Stimulated activated CD8-positive, alpha-beta memory T cell treated with anti-CD3 and anti-CD28 coated beads, Interleukin-7, amount 100 ng/mL, for 1 hour (primary cell): Measurements from ENCODE around the gene VCP.

Experiments
- DNase-seq, 2 donors: peaks; one replicate each; pipeline ENCODE4 v3.0.0-alpha.2; 2020; ENCODE audit warnings: low read depth in 2 of 2

Gene VCP

GRCh38 chr9:35072461-35073278 is at the start of gene VCP:
VCP (minus strand) TSS chr9:35072625; CDS start chr9:35072353, 272 bp downstream.
- DNase-seq: peak; percentile 91 to 93

- peak; percentile 67 to 74 for DNase-seq
Observed at GRCh38 chr9:35116898-35117551, 44.6 kb upstream of the VCP start.

- DNase-seq: no peak
Observed at GRCh38 chr9:35116539-35116897, 44.1 kb upstream of the VCP start.

- DNase-seq: peak; percentile 79 to 82
Observed at GRCh38 chr9:35115680-35116538, 43.5 kb upstream of the VCP start, which contains the start of gene ATOSB. ATOSB (minus strand) TSS chr9:35115862; CDS start chr9:35108274, 7,588 bp downstream.

- DNase-seq: no peak
Observed at GRCh38 chr9:35114840-35115628, 42.6 kb upstream of the VCP start.

GRCh38 chr9:35114113-35114839 is 41.9 kb upstream of the VCP start:
- no peak for DNase-seq

GRCh38 chr9:35112257-35113020 is 40.0 kb upstream of the VCP start:
- DNase-seq: no peak

GRCh38 chr9:35111001-35111933 is 38.8 kb upstream of the VCP start:
- peak; percentile 90 for DNase-seq

GRCh38 chr9:35110327-35110761 is 37.9 kb upstream of the VCP start:
- DNase-seq: no peak

GRCh38 chr9:35108946-35109575 is 36.6 kb upstream of the VCP start:
- DNase-seq: no peak

- DNase-seq: no peak
Observed at GRCh38 chr9:35108461-35108860, 36.0 kb upstream of the VCP start.

- DNase-seq: no peak
Observed at GRCh38 chr9:35107297-35108290, 35.2 kb upstream of the VCP start.

GRCh38 chr9:35106343-35106730 is 33.9 kb upstream of the VCP start:
- DNase-seq: no peak

GRCh38 chr9:35105571-35106342 is 33.3 kb upstream of the VCP start:
- DNase-seq: no peak

GRCh38 chr9:35105126-35105525 is 32.7 kb upstream of the VCP start:
- no peak for DNase-seq

GRCh38 chr9:35104586-35104985 is 32.2 kb upstream of the VCP start:
- no peak for DNase-seq
